DND-41 (cell line): ENCODE measurements around the gene RBM42.

Experiments used
- ATAC-seq: fragments of 200-7000 bp; cut with Tn5 transposase; 3 replicates; pipeline ENCODE4 v1.9.1; 2021; ENCODE audit warnings: low read depth; ENCODE audit not compliant: insufficient read depth
- DNase-seq: peaks from one replicate; pipeline ENCODE4 v3.0.0-alpha.2; 2020
- H2AFZ ChIP-seq: 2 replicates; pipeline ENCODE4 v1.6.0; 2012; ENCODE audit warnings: low read depth, low read length
- H3K27ac ChIP-seq: 2 replicates; pipeline ENCODE4 v1.5.1; 2012; ENCODE audit warnings: low read length, inconsistent platforms
- H3K27me3 ChIP-seq: fragments of 200-600 bp; sonication (generic); 2 replicates; pipeline ENCODE4 v1.6.0; 2012; ENCODE audit warnings: low read length, mild to moderate bottlenecking, inconsistent platforms; ENCODE audit not compliant: insufficient read depth, poor library complexity
- H3K36me3 ChIP-seq: 2 replicates; pipeline ENCODE4 v1.5.1; 2012; ENCODE audit warnings: low read length, inconsistent platforms; ENCODE audit not compliant: insufficient read depth
- H3K4me1 ChIP-seq: 2 replicates; pipeline ENCODE4 v1.5.1; 2012; ENCODE audit warnings: mild to moderate bottlenecking, low read length; ENCODE audit not compliant: insufficient read depth
- H3K4me2 ChIP-seq: 2 replicates; pipeline ENCODE4 v1.6.0; 2012; ENCODE audit warnings: mild to moderate bottlenecking, moderate library complexity, low read length, inconsistent platforms; ENCODE audit not compliant: insufficient read depth
- H3K4me3 ChIP-seq, 2 experiments: fragments of 200-600 bp in 1 of 2; shearing (Covaris generic) in 1 of 2; 2 replicates each; pipeline ENCODE4 v1.5.1; 2012 to 2016; ENCODE audit warnings: inconsistent platforms in 2 of 2, low read length in 2 of 2, mild to moderate bottlenecking in 2 of 2, low read depth in 1 of 2, moderate library complexity in 1 of 2
- H3K79me2 ChIP-seq: 2 replicates; pipeline ENCODE4 v1.6.0; 2012; ENCODE audit warnings: low read length, inconsistent platforms; ENCODE audit not compliant: insufficient read depth
- H3K9ac ChIP-seq: 2 replicates; pipeline ENCODE4 v1.6.0; 2012; ENCODE audit warnings: low read depth, mild to moderate bottlenecking, inconsistent platforms, low read length, moderate library complexity
- H3K9me3 ChIP-seq: 2 replicates; pipeline ENCODE4 v1.5.1; 2012; ENCODE audit warnings: low read length, moderate library complexity, mild to moderate bottlenecking, inconsistent platforms; ENCODE audit not compliant: insufficient read depth, severe bottlenecking
- H4K20me1 ChIP-seq: 2 replicates; pipeline ENCODE4 v1.6.0; 2012; ENCODE audit warnings: low read length; ENCODE audit not compliant: insufficient read depth
- CTCF ChIP-seq: IDR thresholded peaks from 2 replicates; pipeline ENCODE4 v1.5.1; 2012; ENCODE audit warnings: borderline replicate concordance, low read length, moderate library complexity, mild to moderate bottlenecking; ENCODE audit not compliant: poor library complexity, severe bottlenecking; ENCODE audit errors: extremely low read depth
- EZH2 ChIP-seq: IDR thresholded peaks from 3 replicates; pipeline ENCODE4 v1.6.1; 2012; ENCODE audit warnings: borderline replicate concordance, low read depth, mild to moderate bottlenecking, moderate library complexity, low read length, inconsistent platforms; ENCODE audit not compliant: severe bottlenecking

RBM42 gene

GRCh38 chr19:35661995-35662340 is 33.1 kb downstream of the RBM42 start:
- DNase-seq (no peak), ATAC-seq (no peak)
- Histone ChIP-seq H2AFZ (no peak overlapping the region), H3K9ac (no peak overlapping the region), H3K36me3 (peaks cover 32% of the 10 kb centered on the region), H3K79me2 (no peaks in the 10 kb centered on the region), H3K9me3 (no peaks in the 10 kb centered on the region), H3K4me2 (no peak overlapping the region), H3K27me3 (no peaks in the 10 kb centered on the region), H3K4me1 (no peaks in the 10 kb centered on the region), H3K4me3 (no peak overlapping the region), H4K20me1 (no peaks in the 10 kb centered on the region), H3K27ac (no peak overlapping the region)
- TF ChIP-seq EZH2 (no peak), CTCF (no peak)

- no peak for TF ChIP-seq EZH2
- no peak for TF ChIP-seq CTCF
- H3K9me3 ChIP-seq, result no peaks in the 10 kb centered on the region
- no peaks in the 10 kb centered on the region for H3K27me3 ChIP-seq
- no peaks in the 10 kb centered on the region for H4K20me1 ChIP-seq
- no peaks in the 10 kb centered on the region for H3K4me1 ChIP-seq
- H3K79me2 ChIP-seq, result no peaks in the 10 kb centered on the region
- peaks cover 16% of the 10 kb centered on the region; the same call in 1 of the 2 replicates for H3K36me3 ChIP-seq
- DNase-seq (no peak), ATAC-seq (no peak)
- no peak overlapping the region for H2AFZ ChIP-seq
- no peak overlapping the region for H3K4me3 ChIP-seq
- H3K4me2 ChIP-seq, result no peak overlapping the region
- H3K27ac ChIP-seq, result no peak overlapping the region
- no peak overlapping the region for H3K9ac ChIP-seq
Measured at GRCh38 chr19:35663981-35664380, 35.1 kb downstream of the RBM42 start.

- Histone ChIP-seq H3K36me3 (peaks cover 9% of the 10 kb centered on the region; the same call in 1 of the 2 replicates), H3K79me2 (no peaks in the 10 kb centered on the region), H3K9ac (no peak overlapping the region), H3K4me3 (no peak overlapping the region), H4K20me1 (0 out of 2 replicates have a peak, but pooled peaks cover 4% of the 10 kb centered on the region), H3K9me3 (no peaks in the 10 kb centered on the region), H3K27ac (no peak overlapping the region), H3K27me3 (no peaks in the 10 kb centered on the region), H2AFZ (no peak overlapping the region), H3K4me2 (no peak overlapping the region), H3K4me1 (no peaks in the 10 kb centered on the region)
- DNase-seq (no peak), ATAC-seq (no peak)
- TF ChIP-seq EZH2, result no peak
- no peak for TF ChIP-seq CTCF
Measured at GRCh38 chr19:35665157-35665556, 36.3 kb downstream of the RBM42 start.

GRCh38 chr19:35665604-35666003 is 36.8 kb downstream of the RBM42 start:
- ATAC-seq, result no peak
- no peak for TF ChIP-seq CTCF
- no peak for TF ChIP-seq EZH2
- no peak overlapping the region for H3K9ac ChIP-seq
- 0 out of 2 replicates have a peak, but pooled peaks cover 4% of the 10 kb centered on the region for H4K20me1 ChIP-seq
- H3K36me3 ChIP-seq, result peaks cover 9% of the 10 kb centered on the region; the same call in 1 of the 2 replicates
- no peak overlapping the region for H3K4me3 ChIP-seq
- no peaks in the 10 kb centered on the region for H3K4me1 ChIP-seq
- H3K79me2 ChIP-seq, result no peaks in the 10 kb centered on the region
- no peak overlapping the region for H3K4me2 ChIP-seq
- no peak overlapping the region for H2AFZ ChIP-seq
- H3K27ac ChIP-seq, result no peak overlapping the region
- H3K9me3 ChIP-seq, result no peaks in the 10 kb centered on the region
- no peaks in the 10 kb centered on the region for H3K27me3 ChIP-seq
- no peak for DNase-seq
